GM12878 (cell line): ENCODE data around the gene PADI4. TPM values are rescaled to one million over a fixed set of nuclear protein-coding genes. Genes with fewer than 3 reads are reported as not detected.

Source experiments
- ATAC-seq: fragments of 200-7000 bp; cut with Tn5 transposase; 3 replicates; pipeline ENCODE4 v1.9.1; 2020; ENCODE audit warnings: mild to moderate bottlenecking, moderate library complexity
- BruUV-seq: library from RNA; stranded (reverse); fragments of 400-500 nt; replicated peaks from 2 replicates; lab custom pipeline; 2021; lab: Mats Ljungman, UMichigan
- CTCF ChIA-PET: fragments of 300-600 bp; sonication (Branson Sonifier 250); formaldehyde crosslinking; extraction: SDS; loops from one replicate; lab custom pipeline; 2021; ENCODE audit warnings: inconsistent platforms; lab: Yijun Ruan, JAX
- POLR2A ChIA-PET: fragments of 350-600 bp; formaldehyde crosslinking; extraction: SDS; loops from one replicate; lab custom pipeline; 2021; ENCODE audit warnings: inconsistent platforms; lab: Charles Lee
- RAD21 ChIA-PET: fragments of 300-600 bp; sonication (Branson Sonifier 250); formaldehyde crosslinking; loops from one replicate; lab custom pipeline; 2023; ENCODE audit warnings: antibody characterized with exemption; ENCODE audit not compliant: unreplicated experiment; lab: Charles Lee
- SMC1A ChIA-PET: fragments of 300-600 bp; sonication (Branson Sonifier 250); formaldehyde crosslinking; loops from one replicate; lab custom pipeline; 2023; ENCODE audit not compliant: unreplicated experiment, uncharacterized antibody; lab: Charles Lee
- DNase-seq: peaks from one replicate; pipeline ENCODE4 v3.0.0-alpha.2; 2011; ENCODE audit warnings: low read depth, low spot score
- FAIRE-seq: peaks from 3 replicates; lab custom pipeline; 2011; peaks lifted over from hg19 to GRCh38; lab: Jason Lieb, UNC
- H2AFZ ChIP-seq: 2 replicates; pipeline ENCODE4 v1.6.0; 2011; ENCODE audit warnings: low read depth, low read length, control low read depth; ENCODE audit not compliant: control insufficient read depth
- H3K27ac ChIP-seq: 2 replicates; pipeline ENCODE4 v1.5.1; 2011; ENCODE audit warnings: control low read depth; ENCODE audit not compliant: control insufficient read depth, insufficient read depth
- H3K27me3 ChIP-seq, 2 experiments: replicated peaks in 1 of 2; 2 replicates each; pipeline versions ENCODE4 v1.6.0 to v1.6.1; 2011; ENCODE audit warnings: low read length in 1 of 2; ENCODE audit not compliant: control insufficient read depth in 2 of 2, insufficient read depth in 2 of 2
- H3K36me3 ChIP-seq, 2 experiments: 2 replicates each; pipeline ENCODE4 v1.5.1; 2011; ENCODE audit warnings: low read length in 1 of 2; ENCODE audit not compliant: control insufficient read depth in 2 of 2, insufficient read depth in 2 of 2
- H3K4me1 ChIP-seq: 2 replicates; pipeline ENCODE4 v1.6.1; 2011; ENCODE audit warnings: mild to moderate bottlenecking, low read length, moderate library complexity, mixed read lengths; ENCODE audit not compliant: control insufficient read depth, insufficient read depth
- H3K4me2 ChIP-seq: 2 replicates; pipeline ENCODE4 v1.6.0; 2011; ENCODE audit warnings: control low read depth; ENCODE audit not compliant: control insufficient read depth, insufficient read depth
- H3K4me3 ChIP-seq: fragments of 200-600 bp; sonication (generic); 2 replicates; pipeline ENCODE4 v1.5.1; 2016
- H3K79me2 ChIP-seq: 2 replicates; pipeline ENCODE4 v1.6.0; 2011; ENCODE audit warnings: low read length; ENCODE audit not compliant: control insufficient read depth, insufficient read depth
- H3K9ac ChIP-seq: 2 replicates; pipeline ENCODE4 v1.8.0; 2011; ENCODE audit warnings: low read length, control low read depth, mixed read lengths; ENCODE audit not compliant: control insufficient read depth, insufficient read depth
- H3K9me3 ChIP-seq: replicated peaks from 3 replicates; pipeline ENCODE4 v1.5.1; 2011; ENCODE audit warnings: mild to moderate bottlenecking, low read length; ENCODE audit not compliant: control insufficient read depth, insufficient read depth
- H4K20me1 ChIP-seq: 2 replicates; pipeline ENCODE4 v1.6.0; 2011; ENCODE audit not compliant: control insufficient read depth, insufficient read depth
- DPF2 ChIP-seq: fragments of 450-650 bp; IDR thresholded peaks from 2 replicates; pipeline ENCODE4 v1.6.1; 2017; ENCODE audit warnings: mild to moderate bottlenecking
- EGR1 ChIP-seq, 2 experiments: IDR thresholded peaks; 1 replicate in 1 of 2; 2 replicates in 1 of 2; pipeline ENCODE4 v1.6.1; 2011 to 2012; ENCODE audit warnings: low read depth in 2 of 2, low read length in 2 of 2, borderline replicate concordance in 1 of 2, mild to moderate bottlenecking in 1 of 2, moderate library complexity in 1 of 2
- KDM1A ChIP-seq: fragments of 200-600 bp; sonication (generic); IDR thresholded peaks from 2 replicates; pipeline ENCODE4 v1.6.1; 2016; ENCODE audit warnings: borderline replicate concordance
- NFXL1 ChIP-seq: fragments of 450-650 bp; IDR thresholded peaks from 2 replicates; pipeline ENCODE4 v1.6.1; 2017; ENCODE audit warnings: antibody characterized with exemption, mild to moderate bottlenecking, borderline replicate concordance
- WGBS: methylation state at CpG from one replicate; pipeline ENCODE4 v1.1.6; 2016; ENCODE audit warnings: low lambda C conversion rate; ENCODE audit not compliant: insufficient replicate concordance, insufficient coverage; ENCODE audit errors: missing lambda C conversion rate; 5-methylcytosine and 5-hydroxymethylcytosine counted together
- in situ Hi-C: fragments of 300-500 bp; cut with MboI; formaldehyde crosslinking; loops from 9 replicates; pipeline ENCODE4 v1.14.3; 2018; ENCODE audit warnings: mixed read lengths
- intact Hi-C: fragments of 100-400 bp; cut with micrococcal nuclease; formaldehyde crosslinking; loops from one replicate; pipeline ENCODE4 v1.14.2; 2022; ENCODE audit not compliant: unreplicated experiment
- polyA plus RNA-seq, 11 experiments: library from polyadenylated mRNA; depleted of rRNA in 4 of 11; unstranded in 6 of 11; stranded (reverse) in 5 of 11; fragments of >200 nt; fragmentation: Nextera tagmentation in 4 of 11; fragmentation: Illumina TruSeq in 1 of 11; extraction: Ambion mirVana in 4 of 11; extraction: Trizol in 1 of 11; gene quantifications; 1 replicate in 1 of 11; 2 replicates in 10 of 11; pipeline versions ENCODE4 v1.2.1 to v1.2.3, GENCODE V29; 2011 to 2016; ENCODE audit warnings: inconsistent platforms in 2 of 11, missing spikeins in 2 of 11, low read depth in 1 of 11
- total RNA-seq, 4 experiments: library from RNA; depleted of rRNA in 3 of 4; stranded (reverse); fragments of >200 nt in 3 of 4; fragmentation: Illumina TruSeq in 1 of 4; extraction: Trizol in 1 of 4; gene quantifications; 2 replicates each; pipeline versions ENCODE4 v1.2.1 to v1.2.3, GENCODE V29; 2013 to 2021
- TF ChIP-seq, protein P1 (sequence below): fragments of 450-650 bp; IDR thresholded peaks from 2 replicates; pipeline ENCODE4 v1.6.1; 2017; ENCODE audit warnings: mild to moderate bottlenecking, moderate library complexity
- TF ChIP-seq, protein P2 (sequence below): IDR thresholded peaks from 2 replicates; pipeline ENCODE4 v1.6.1; 2012; ENCODE audit warnings: low read depth, low read length, improper control_type of control experiment
- TF ChIP-seq, protein P3 (sequence below): fragments of 150-350 bp; IDR thresholded peaks from 2 replicates; pipeline ENCODE4 v1.6.1; 2014; ENCODE audit warnings: mild to moderate bottlenecking, low read depth, low read length
- TF ChIP-seq, protein P4 (sequence below): fragments of 450-650 bp; IDR thresholded peaks from 2 replicates; pipeline ENCODE4 v1.6.1; 2017; ENCODE audit warnings: mild to moderate bottlenecking, low read depth, inconsistent platforms; ENCODE audit not compliant: poor library complexity, severe bottlenecking

The PADI4 gene
- total and polyA plus RNA-seq, 10 of the 15 experiments (the other 5 are each of a cell fraction or from before 2014, with no cell fraction given) = 0.08 to 0.47 (median 0.15) TPM; not detected in 3

DNA sequence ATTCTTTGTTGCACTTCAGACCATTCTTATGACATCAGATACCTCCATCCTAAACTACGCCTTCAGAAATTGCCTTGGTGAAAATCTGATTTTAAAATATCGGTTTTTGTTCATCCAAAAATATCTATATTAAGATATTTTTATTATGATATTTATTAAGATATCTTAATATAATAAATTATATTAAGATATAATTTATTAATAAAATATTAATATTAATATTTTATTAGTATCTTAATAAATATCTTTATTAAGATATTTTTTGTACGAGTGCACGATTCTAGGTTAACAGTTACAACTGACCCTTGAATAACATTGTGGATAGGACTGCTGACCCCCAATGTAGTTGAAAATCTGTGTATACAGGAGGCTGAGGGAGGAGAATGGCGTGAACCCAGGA, 20.9 kb downstream of the PADI4 start (continued):
- TF ChIP-seq, protein P1, sequence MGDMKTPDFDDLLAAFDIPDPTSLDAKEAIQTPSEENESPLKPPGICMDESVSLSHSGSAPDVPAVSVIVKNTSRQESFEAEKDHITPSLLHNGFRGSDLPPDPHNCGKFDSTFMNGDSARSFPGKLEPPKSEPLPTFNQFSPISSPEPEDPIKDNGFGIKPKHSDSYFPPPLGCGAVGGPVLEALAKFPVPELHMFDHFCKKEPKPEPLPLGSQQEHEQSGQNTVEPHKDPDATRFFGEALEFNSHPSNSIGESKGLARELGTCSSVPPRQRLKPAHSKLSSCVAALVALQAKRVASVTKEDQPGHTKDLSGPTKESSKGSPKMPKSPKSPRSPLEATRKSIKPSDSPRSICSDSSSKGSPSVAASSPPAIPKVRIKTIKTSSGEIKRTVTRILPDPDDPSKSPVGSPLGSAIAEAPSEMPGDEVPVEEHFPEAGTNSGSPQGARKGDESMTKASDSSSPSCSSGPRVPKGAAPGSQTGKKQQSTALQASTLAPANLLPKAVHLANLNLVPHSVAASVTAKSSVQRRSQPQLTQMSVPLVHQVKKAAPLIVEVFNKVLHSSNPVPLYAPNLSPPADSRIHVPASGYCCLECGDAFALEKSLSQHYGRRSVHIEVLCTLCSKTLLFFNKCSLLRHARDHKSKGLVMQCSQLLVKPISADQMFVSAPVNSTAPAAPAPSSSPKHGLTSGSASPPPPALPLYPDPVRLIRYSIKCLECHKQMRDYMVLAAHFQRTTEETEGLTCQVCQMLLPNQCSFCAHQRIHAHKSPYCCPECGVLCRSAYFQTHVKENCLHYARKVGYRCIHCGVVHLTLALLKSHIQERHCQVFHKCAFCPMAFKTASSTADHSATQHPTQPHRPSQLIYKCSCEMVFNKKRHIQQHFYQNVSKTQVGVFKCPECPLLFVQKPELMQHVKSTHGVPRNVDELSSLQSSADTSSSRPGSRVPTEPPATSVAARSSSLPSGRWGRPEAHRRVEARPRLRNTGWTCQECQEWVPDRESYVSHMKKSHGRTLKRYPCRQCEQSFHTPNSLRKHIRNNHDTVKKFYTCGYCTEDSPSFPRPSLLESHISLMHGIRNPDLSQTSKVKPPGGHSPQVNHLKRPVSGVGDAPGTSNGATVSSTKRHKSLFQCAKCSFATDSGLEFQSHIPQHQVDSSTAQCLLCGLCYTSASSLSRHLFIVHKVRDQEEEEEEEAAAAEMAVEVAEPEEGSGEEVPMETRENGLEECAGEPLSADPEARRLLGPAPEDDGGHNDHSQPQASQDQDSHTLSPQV = no peak
- TF ChIP-seq, protein P2, sequence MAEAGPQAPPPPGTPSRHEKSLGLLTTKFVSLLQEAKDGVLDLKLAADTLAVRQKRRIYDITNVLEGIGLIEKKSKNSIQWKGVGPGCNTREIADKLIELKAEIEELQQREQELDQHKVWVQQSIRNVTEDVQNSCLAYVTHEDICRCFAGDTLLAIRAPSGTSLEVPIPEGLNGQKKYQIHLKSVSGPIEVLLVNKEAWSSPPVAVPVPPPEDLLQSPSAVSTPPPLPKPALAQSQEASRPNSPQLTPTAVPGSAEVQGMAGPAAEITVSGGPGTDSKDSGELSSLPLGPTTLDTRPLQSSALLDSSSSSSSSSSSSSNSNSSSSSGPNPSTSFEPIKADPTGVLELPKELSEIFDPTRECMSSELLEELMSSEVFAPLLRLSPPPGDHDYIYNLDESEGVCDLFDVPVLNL = no peak

DNA sequence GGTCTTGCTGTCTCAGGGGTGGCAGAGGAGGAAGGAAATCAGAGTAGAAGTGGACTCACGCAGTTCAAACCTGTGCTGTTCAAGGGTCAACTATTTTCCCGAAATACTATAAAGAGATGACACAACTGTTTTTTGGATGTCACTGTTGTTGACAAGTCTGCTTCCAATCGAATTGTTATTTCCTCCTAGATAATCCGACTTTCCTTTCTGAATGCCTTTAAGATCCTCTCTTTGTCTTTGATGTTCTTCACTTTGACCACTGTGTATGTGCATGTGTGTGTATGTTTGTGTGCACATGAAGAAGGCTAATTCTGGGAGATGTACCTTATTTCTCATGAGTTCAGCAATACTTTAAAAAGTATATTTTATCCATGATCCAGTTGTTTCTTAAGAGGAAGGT, 21.6 kb downstream of the PADI4 start:
- Histone ChIP-seq H3K79me2 (no peaks in the 10 kb centered on the region), H2AFZ (no peak overlapping the region), H3K4me1 (no peaks in the 10 kb centered on the region), H3K4me3 (no peak overlapping the region), H3K9me3 (no peaks in the 10 kb centered on the region; the same call in 2 of the 3 replicates), H3K4me2 (no peak overlapping the region), H3K36me3 (no peaks in the 10 kb centered on the region), H4K20me1 (no peaks in the 10 kb centered on the region), H3K27ac (no peak overlapping the region), H3K27me3 (peaks cover 0 to 8% of the 10 kb centered on the region in 2 experiments; a peak in 2 of 4 replicates), H3K9ac (no peak overlapping the region)
- WGBS = 52% methylated on average over 4 of the region's 4 CpGs
- DNase-seq = no peak
- ChIA-PET POLR2A (interaction anchor here (0.6 kb wide), 1 partner anchor 205 kb away, joined by 3 read pairs; no protein-coding TSS in a partner anchor), CTCF (no interaction called here), RAD21 (no interaction called here), SMC1A (no interaction called here)
- no peak for ATAC-seq
- no TSS peak for BruUV-seq
- no peak for FAIRE-seq
- in situ Hi-C loops = loop anchor here (5.0 kb wide), 1 partner anchor 212 kb away; the partner anchor contains the start of gene PADI2
- intact Hi-C loops = loop anchor here (10.0 kb wide), 1 partner anchor 95 kb away; no protein-coding TSS in a partner anchor
- no peak for TF ChIP-seq EGR1 (IDR thresholded peaks at IDR 0.05; ENCODE audit: borderline replicate concordance in 1 of 2, low read depth in 2 of 2, low read length in 2 of 2)
- TF ChIP-seq NFXL1 = no peak
- TF ChIP-seq DPF2 = no peak
- no peak for TF ChIP-seq KDM1A
- TF ChIP-seq, protein P3, sequence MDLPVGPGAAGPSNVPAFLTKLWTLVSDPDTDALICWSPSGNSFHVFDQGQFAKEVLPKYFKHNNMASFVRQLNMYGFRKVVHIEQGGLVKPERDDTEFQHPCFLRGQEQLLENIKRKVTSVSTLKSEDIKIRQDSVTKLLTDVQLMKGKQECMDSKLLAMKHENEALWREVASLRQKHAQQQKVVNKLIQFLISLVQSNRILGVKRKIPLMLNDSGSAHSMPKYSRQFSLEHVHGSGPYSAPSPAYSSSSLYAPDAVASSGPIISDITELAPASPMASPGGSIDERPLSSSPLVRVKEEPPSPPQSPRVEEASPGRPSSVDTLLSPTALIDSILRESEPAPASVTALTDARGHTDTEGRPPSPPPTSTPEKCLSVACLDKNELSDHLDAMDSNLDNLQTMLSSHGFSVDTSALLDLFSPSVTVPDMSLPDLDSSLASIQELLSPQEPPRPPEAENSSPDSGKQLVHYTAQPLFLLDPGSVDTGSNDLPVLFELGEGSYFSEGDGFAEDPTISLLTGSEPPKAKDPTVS = no peak
- TF ChIP-seq, protein P4, sequence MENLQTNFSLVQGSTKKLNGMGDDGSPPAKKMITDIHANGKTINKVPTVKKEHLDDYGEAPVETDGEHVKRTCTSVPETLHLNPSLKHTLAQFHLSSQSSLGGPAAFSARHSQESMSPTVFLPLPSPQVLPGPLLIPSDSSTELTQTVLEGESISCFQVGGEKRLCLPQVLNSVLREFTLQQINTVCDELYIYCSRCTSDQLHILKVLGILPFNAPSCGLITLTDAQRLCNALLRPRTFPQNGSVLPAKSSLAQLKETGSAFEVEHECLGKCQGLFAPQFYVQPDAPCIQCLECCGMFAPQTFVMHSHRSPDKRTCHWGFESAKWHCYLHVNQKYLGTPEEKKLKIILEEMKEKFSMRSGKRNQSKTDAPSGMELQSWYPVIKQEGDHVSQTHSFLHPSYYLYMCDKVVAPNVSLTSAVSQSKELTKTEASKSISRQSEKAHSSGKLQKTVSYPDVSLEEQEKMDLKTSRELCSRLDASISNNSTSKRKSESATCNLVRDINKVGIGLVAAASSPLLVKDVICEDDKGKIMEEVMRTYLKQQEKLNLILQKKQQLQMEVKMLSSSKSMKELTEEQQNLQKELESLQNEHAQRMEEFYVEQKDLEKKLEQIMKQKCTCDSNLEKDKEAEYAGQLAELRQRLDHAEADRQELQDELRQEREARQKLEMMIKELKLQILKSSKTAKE = no peak
